Stimulated activated CD8-positive, alpha-beta memory T cell treated with anti-CD3 and anti-CD28 coated beads, Interleukin-15, amount 100 ng/mL, for 4 hours (primary cell): ENCODE measurements around the gene PPP6R2.
"Not testable (repeated sequence)": the region's sequence is repeated elsewhere in the genome, so short reads cannot be mapped to it uniquely, and the experiment has no call there.

Source experiments
- DNase-seq, 2 donors: peaks; one replicate each; pipeline ENCODE4 v3.0.0-alpha.2; 2020; ENCODE audit warnings: low read depth in 2 of 2

Gene PPP6R2

GRCh38 chr22:50318356-50318697, 24.8 kb upstream of the PPP6R2 start:
- DNase-seq = no peak

DNA sequence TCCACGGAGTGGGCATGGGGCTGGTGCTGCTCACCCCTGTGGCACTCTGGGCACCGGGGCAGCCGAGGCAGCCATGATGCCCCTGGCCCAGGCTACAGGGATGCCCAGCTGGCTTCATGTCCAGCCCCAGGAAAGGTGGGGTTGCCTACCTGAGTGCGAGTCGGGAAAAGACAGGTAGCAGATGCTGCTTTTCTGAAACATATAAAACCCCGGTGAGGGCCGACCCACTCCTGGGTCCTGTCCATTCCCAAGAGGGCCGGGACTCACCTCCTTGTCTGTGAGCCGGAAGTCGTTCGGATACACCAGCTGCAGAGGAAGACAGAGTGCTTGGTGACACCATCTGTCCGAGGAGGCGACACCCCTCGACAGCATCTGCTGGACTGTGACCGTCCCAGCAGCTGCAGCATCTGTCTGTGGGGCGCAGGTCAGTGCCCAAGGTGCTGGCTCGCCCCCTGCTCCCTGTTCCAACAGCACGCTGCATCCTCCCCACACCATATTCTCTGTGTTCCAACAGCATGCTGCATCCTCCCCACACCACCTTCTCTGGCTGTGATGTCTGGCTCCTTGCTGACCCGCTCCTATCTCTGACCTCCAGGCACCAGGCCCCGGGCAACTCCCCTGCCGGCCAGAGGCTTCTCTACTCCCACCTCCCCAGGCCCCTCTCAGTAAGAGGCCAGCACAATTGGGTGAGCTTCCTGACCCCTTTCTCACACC, 24.3 kb upstream of the PPP6R2 start:
- no peak for DNase-seq

GRCh38 chr22:50319503-50319951, 23.6 kb upstream of the PPP6R2 start:
- no peak for DNase-seq

- no peak for DNase-seq
Measured at GRCh38 chr22:50320116-50320515, 23.0 kb upstream of the PPP6R2 start.

- DNase-seq = no peak
Measured at GRCh38 chr22:50320671-50321325, 22.3 kb upstream of the PPP6R2 start.

- DNase-seq = not testable (repeated sequence)
Measured at GRCh38 chr22:50322382-50323104, 20.6 kb upstream of the PPP6R2 start.

DNA sequence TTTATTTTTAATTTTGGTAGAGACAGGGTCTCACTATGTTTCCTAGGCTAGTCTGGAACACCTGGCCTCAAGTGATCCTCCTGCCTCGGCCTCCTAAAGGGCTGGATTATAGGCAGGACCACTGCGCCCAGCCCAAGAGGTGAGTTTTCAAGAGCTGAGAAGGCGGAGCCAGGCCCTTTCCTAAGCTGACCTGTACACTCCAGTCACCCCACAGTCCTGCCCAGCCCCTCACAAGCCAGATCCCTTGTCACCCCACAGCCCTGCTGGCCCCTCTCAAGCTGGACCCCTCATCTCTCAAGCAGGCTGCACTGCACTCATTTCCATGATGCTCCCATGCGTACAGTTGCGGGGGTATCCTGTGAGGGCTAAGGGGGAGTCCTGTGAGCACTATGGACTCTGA, 19.2 kb upstream of the PPP6R2 start:
- no peak for DNase-seq

DNA sequence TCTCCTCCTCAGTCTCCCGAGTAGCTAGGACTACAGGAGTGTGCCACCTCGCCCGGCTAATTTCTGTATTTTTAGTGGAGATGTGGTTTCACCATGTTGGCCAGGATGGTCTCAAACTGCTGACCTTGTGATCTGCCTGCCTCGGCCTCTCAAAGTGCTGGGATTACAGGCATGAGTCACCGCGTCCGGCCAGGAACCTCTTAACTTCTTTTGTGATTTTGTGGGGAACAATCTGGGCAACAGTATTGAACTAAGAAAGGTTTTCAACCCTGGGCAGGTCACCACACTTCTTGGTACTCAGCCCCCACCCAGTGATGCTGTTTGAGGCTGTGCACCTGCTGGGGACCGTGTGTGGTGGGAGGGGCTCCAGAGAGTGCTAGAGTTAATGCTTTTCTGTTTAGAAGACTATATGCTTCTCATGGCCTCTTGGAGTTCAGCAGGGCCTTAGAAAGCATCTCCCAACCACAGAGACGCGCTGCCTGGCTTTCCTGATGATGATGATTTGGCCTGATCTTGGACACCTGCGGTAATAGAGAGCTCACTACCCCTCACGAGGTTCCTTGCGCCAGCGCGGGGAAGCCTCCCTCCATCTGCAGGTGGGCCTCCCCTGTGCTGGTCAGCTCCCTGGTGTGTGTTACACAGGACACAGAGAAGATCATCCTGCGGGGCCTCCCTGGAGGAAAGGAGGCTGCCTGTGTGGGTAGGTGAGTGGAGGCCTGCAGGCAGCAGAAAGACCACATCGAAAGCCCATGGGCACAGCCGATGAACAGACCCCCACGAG, 17.5 kb upstream of the PPP6R2 start:
- no peak for DNase-seq

DNA sequence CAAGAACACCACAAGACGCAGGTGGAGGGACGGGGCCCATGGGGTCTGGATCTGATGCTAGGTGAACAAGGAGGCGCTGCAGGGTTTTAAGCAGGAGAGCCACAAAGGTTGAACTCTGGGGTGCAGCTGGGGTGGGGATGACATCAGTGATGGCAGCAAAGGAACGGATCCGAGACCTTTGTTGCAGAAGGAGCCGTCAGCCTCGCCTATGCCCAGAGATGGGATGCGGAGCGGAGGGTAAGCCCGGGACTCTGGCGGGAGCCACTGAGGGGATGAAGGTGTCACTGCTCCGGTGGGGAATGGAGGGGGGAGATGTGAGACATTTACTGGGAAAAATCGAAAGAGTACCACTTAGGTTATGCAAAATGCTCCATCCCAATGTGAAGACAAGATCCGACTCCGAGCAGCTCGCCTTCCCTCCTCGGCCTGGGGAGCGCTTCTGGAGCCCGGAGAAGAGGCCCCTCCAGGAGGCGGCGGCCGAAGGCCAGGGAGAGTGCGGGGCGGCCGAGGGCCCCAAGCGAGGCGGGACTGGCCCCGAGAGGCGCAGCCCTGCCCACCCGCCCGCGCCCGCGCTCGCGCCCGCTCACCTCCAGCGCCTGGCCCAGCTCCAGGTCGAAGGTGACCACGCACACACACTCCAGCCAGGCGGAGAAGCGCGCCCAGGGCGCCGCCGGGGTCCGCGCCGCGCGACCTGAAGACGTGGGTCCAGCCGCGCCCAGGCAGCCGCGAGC, 16.7 kb upstream of the PPP6R2 start:
- no peak for DNase-seq

DNA sequence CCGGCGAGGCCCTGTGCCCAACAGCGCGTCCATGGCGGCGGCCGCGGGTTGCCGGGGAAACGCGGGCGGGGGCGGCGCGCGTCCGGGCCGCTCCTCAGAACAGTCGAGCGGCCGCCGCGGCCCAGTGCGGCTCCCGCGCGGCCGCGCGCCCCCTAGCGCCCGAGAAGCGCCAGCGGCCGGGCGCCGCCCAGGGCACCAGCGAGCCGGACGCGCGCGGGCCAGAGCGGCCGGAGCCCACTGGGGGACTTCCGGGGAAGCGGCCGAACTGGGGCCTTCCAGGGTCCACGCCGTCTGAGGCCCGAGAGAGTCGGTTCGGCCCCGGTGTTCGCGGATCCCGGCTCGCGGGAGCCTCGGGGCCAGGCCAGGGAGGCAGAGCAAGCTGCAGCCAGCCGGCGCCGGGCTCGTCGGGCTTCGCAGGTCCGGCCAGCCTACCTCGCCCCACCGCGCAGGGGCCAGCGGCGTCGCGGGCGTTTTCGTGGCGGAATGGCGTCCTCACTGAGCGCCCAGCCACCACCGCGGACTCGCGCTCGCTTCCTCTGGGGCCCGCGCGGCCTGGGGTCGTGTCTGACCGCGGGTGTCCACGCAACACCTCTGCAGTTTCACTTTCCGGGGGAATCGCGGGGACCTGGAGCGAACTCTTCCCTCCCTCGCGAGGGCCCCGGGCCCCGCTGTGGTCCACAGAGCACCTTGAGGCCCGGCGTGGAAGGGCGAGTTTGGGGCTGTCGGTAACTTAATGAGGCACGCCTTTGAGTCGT, 16.0 kb upstream of the PPP6R2 start, which contains the start of gene DENND6B:
TSS of gene DENND6B (minus strand) at position 57 of the 755 bp plus-strand sequence. CDS start at position 33, 24 bp downstream.
- DNase-seq = peak; percentile 14 to 50

DNA sequence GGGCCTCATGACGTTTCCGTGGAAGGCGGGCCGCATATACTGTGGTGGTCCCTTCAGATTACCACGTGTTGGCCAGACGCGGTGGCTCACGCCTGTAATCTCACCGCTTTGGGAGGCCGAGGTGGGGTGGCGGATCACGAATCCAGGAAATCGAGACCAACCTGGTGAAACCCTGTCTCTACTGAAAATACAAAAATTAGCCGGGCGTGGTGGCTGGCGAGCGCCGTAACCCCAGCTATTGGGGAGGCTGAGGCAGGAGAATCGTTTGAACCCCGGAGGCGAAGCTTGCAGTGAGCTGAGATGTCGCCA, 15.5 kb upstream of the PPP6R2 start:
- no peak for DNase-seq

DNA sequence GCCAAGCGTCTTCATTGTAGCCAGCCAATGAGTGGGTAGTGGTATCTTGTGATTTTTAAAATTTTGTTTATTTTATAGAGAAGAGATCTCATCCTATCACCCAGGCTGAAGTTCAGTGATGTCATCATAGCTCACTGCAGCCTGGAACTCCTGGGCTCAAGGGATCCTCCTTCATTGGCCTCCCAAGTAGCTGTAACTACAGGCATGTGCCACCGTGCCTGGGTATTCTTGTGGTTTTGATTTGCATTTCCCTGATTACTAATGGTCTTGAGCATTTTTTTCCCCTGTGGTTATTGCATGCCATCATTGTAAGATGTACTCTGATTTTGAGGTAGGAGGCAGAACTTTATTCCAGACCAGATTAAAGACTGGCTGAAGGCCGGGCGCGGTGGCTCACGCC, 13.9 kb upstream of the PPP6R2 start:
- no peak for DNase-seq

DNA sequence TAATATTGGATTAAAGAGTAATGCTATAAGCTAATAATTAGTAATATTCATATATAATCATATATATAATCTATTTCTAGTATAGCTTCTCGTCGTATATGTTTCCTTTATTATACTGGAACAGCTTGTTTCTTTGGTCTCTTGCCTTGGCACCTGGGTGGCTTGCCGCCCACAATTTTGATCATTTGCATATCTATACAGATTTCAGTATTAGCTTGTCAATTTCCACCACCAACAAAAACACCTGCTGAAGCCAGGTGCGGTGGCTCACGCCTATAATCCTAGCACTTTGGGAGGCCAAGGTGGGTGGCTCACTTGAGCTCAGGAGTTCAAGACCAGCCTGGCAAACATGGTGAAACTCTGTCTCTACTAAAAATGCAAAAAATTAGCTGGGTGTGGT, 8.7 kb upstream of the PPP6R2 start:
- not testable (repeated sequence) for DNase-seq

- no peak for DNase-seq
Measured at GRCh38 chr22:50337262-50338041, 5.7 kb upstream of the PPP6R2 start.

- DNase-seq = no peak
Measured at GRCh38 chr22:50338042-50338573, 5.0 kb upstream of the PPP6R2 start.

- no peak for DNase-seq
Measured at GRCh38 chr22:50338860-50339462, 4.2 kb upstream of the PPP6R2 start.

DNA sequence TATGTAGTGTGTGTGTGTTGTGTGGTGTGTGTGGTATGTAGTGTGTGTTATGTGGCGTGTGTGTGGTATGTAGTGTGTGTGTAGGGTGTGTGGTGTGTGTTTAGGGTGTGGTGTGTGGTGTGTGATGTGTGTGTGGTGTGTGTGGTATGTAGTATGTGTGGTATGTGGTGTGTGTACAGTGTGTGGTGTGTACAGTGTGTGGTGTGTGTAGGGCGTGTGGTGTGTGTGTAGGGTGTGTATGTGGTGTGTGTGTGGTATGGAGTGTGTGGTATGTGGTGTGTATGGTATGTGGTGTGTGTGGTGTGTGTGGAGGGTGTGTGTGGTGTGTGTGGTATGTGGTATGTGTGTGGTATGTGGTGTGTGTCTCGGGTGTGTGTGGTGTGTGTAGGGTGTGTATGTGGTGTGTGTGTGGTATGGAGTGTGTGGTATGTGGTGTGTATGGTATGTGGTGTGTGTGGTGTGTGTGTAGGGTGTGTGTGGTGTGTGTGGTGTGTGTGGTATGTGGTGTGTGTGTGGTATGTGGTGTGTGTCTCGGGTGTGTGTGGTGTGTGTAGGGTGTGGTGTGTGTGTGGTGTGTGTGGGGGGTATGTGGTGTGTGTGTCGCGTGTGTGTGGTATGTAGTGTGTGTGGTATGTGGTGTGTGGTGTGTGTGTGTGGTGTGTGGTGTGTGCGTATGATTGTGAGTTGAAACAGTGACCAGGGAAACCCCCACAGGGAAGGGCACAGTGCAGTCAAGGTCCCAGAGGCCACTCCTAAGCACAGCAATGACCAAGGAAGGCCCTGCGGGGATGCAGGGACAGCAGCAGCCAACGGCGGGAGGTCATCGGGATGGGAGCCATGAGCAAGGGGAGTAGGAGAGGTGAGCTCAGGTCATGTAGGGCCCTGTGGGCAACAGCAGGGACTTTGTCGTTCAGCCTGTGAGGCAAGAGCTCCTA, 2.9 kb upstream of the PPP6R2 start:
- no peak for DNase-seq

DNA sequence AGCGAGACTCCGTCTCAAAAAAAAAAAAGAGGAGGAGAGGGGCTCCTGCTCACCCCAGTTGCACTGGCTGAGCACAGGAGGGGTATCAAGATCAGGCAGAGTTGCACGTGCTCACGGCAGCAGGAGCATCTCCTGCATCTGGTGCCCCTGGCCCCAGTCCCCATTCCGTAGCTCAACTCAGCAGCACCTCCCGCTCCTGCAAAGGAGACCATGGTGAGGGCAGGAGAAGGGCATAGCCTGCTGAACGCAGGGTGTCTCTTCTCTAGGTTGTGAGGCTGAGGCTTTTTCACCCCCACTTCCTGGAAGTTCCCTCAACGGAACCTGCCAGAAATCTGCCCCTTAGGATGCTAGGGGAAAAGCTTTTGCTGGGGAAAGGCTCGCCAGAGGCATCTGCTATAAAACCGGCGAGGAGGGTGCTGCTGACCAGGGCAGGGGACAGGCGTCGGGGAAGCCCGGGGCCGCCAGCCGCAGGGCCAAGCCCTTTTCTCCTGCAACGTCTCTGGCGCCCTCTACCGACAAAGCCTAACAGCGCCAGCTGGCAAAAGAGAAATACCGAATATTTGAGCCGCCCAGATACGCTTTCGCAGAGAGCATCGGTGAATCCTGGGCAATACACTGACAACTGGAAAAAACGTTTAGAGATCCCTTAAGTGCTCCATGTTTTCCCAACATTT, 1.0 kb upstream of the PPP6R2 start:
- DNase-seq = peak; percentile 67 to 72
